ENCODE results near the gene PGAP1. TPM values are rescaled to one million over a fixed set of nuclear protein-coding genes. Genes with fewer than 3 reads are reported as not detected.

Gene PGAP1
- total and polyA plus RNA-seq, 10 of the 15 experiments (the other 5 are each of a cell fraction or from before 2014, with no cell fraction given) = 0.75 to 4.7 (median 3.0) TPM

DNA sequence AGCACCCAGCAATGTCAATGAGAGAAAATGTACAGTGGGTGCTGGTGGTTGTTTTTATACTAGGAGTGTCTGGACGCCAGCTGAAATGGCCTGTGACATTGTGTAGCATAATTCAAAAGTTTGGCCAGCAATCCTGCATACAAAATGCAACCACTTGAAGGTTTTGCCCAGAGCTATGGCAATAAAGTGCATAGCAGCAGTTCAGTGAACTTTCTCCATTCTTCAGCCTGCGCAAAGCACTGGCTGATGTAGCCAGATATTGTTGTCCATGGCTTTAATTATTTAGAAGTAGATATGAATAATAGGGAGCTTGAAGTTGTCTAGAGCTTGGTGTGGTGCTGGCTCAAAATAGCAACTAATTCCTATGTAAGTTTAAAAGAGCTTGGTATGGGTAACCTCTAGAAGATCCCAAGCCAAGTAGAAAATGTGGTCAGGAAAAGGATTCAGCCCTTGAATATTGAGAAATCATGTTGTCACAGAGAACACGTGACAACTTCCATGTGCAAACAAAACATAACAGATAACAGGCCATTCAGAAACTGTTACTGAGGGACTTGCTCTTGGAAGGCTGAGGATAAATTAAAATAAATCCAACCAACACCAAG lies 33.3 kb upstream of the PGAP1 start:
- SMC1A ChIA-PET (ENCODE audit: uncharacterized antibody, unreplicated experiment) = interaction anchor here (0.5 to 0.9 kb wide), 3 partner anchors 32 to 1473 kb away, joined by 3 read pairs; no protein-coding TSS in a partner anchor
- RAD21 ChIA-PET (ENCODE audit: unreplicated experiment) = no interaction called here
- intact Hi-C loops (cut with micrococcal nuclease; ENCODE audit: unreplicated experiment) (no loop called here), in situ Hi-C loops (cut with MboI) (no loop called here)
- DNase-seq (ENCODE audit: low read depth, low spot score) (no peak), ATAC-seq (no peak), FAIRE-seq (no peak)
- no peaks in the 10 kb centered on the region for H3K27me3 ChIP-seq (replicated peaks in 1 of 2; ENCODE audit: control insufficient read depth in 2 of 2, insufficient read depth in 2 of 2, low read length in 1 of 2)
- BruUV-seq (replicated peaks) = no TSS peak
- H3K4me2 ChIP-seq (ENCODE audit: control insufficient read depth, insufficient read depth) = no peak overlapping the region
- no peaks in the 10 kb centered on the region for H3K36me3 ChIP-seq (ENCODE audit: control insufficient read depth in 2 of 2, insufficient read depth in 2 of 2, low read length in 1 of 2)
- H3K27ac ChIP-seq (ENCODE audit: control insufficient read depth, insufficient read depth) = no peak overlapping the region
- 69% methylated on average over 3 of the region's 3 CpGs for WGBS (ENCODE audit: insufficient coverage, insufficient replicate concordance, low lambda C conversion rate, missing lambda C conversion rate)
- no peak overlapping the region for H3K4me3 ChIP-seq
- H3K4me1 ChIP-seq (ENCODE audit: control insufficient read depth, insufficient read depth, low read length) = peaks cover 3% of the 10 kb centered on the region; the same call in 1 of the 2 replicates
- no peaks in the 10 kb centered on the region; the same call in 2 of the 3 replicates for H3K9me3 ChIP-seq (replicated peaks; ENCODE audit: control insufficient read depth, insufficient read depth, low read length)
- CTCF ChIA-PET = interaction anchor here (0.6 kb wide), 1 partner anchor 42 kb away, joined by 3 read pairs; no protein-coding TSS in a partner anchor
- TF ChIP-seq IRF4 (IDR thresholded peaks at IDR 0.05; ENCODE audit: low read depth, low read length) (no peak), PAX5 (IDR thresholded peaks at IDR 0.05; ENCODE audit: borderline replicate concordance, low read depth, low read length) (no peak), CBFB (IDR thresholded peaks at IDR 0.05; ENCODE audit: low read depth) (no peak), NFIC (IDR thresholded peaks at IDR 0.05; ENCODE audit: low read depth, low read length) (no peak)
- TF ChIP-seq, protein P1, sequence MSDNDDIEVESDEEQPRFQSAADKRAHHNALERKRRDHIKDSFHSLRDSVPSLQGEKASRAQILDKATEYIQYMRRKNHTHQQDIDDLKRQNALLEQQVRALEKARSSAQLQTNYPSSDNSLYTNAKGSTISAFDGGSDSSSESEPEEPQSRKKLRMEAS (IDR thresholded peaks at IDR 0.05; ENCODE audit: low read depth, low read length) = no peak
- H2AFZ ChIP-seq (ENCODE audit: control insufficient read depth, low read depth, low read length) = no peak overlapping the region
- H4K20me1 ChIP-seq (ENCODE audit: control insufficient read depth, insufficient read depth) = no peaks in the 10 kb centered on the region
- POLR2A ChIA-PET = no interaction called here
- no peaks in the 10 kb centered on the region for H3K79me2 ChIP-seq (ENCODE audit: control insufficient read depth, insufficient read depth, low read length)
- H3K9ac ChIP-seq (ENCODE audit: control insufficient read depth, insufficient read depth, low read length) = no peak overlapping the region

DNA sequence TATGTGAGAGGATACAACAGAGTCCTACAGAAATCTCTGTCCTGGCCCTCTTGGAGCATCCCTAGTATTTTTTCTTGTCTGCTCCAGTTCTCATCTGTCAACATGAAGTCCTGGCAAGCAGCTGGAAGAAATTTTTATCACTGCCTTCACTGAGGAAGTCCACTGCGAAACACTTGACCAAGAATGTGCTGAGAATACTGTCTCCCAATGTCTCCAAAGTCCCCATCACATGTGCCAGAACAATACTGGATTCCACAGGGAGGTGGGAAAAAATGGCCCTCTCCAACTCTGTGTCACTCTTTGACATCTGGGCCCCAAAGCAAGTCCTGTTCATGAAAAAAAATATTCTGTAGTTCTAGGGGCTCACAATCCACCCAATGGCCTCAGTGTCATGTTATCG lies 32.8 kb upstream of the PGAP1 start:
- CTCF ChIA-PET = interaction anchor here (0.6 kb wide), 1 partner anchor 70 kb away, joined by 3 read pairs; no protein-coding TSS in a partner anchor
- Histone ChIP-seq H3K9me3 (replicated peaks; ENCODE audit: control insufficient read depth, insufficient read depth, low read length) (no peaks in the 10 kb centered on the region; the same call in 2 of the 3 replicates), H4K20me1 (ENCODE audit: control insufficient read depth, insufficient read depth) (no peaks in the 10 kb centered on the region), H3K36me3 (ENCODE audit: control insufficient read depth in 2 of 2, insufficient read depth in 2 of 2, low read length in 1 of 2) (no peaks in the 10 kb centered on the region), H3K27ac (ENCODE audit: control insufficient read depth, insufficient read depth) (no peak overlapping the region), H3K4me2 (ENCODE audit: control insufficient read depth, insufficient read depth) (no peak overlapping the region), H3K9ac (ENCODE audit: control insufficient read depth, insufficient read depth, low read length) (no peak overlapping the region), H2AFZ (ENCODE audit: control insufficient read depth, low read depth, low read length) (no peak overlapping the region), H3K27me3 (replicated peaks in 1 of 2; ENCODE audit: control insufficient read depth in 2 of 2, insufficient read depth in 2 of 2, low read length in 1 of 2) (no peaks in the 10 kb centered on the region), H3K79me2 (ENCODE audit: control insufficient read depth, insufficient read depth, low read length) (no peaks in the 10 kb centered on the region), H3K4me3 (no peak overlapping the region), H3K4me1 (ENCODE audit: control insufficient read depth, insufficient read depth, low read length) (peaks cover 3% of the 10 kb centered on the region; the same call in 1 of the 2 replicates)
- TF ChIP-seq, protein P2, sequence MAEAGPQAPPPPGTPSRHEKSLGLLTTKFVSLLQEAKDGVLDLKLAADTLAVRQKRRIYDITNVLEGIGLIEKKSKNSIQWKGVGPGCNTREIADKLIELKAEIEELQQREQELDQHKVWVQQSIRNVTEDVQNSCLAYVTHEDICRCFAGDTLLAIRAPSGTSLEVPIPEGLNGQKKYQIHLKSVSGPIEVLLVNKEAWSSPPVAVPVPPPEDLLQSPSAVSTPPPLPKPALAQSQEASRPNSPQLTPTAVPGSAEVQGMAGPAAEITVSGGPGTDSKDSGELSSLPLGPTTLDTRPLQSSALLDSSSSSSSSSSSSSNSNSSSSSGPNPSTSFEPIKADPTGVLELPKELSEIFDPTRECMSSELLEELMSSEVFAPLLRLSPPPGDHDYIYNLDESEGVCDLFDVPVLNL (IDR thresholded peaks at IDR 0.05; ENCODE audit: low read depth, low read length) = no peak
- TF ChIP-seq, protein P3, sequence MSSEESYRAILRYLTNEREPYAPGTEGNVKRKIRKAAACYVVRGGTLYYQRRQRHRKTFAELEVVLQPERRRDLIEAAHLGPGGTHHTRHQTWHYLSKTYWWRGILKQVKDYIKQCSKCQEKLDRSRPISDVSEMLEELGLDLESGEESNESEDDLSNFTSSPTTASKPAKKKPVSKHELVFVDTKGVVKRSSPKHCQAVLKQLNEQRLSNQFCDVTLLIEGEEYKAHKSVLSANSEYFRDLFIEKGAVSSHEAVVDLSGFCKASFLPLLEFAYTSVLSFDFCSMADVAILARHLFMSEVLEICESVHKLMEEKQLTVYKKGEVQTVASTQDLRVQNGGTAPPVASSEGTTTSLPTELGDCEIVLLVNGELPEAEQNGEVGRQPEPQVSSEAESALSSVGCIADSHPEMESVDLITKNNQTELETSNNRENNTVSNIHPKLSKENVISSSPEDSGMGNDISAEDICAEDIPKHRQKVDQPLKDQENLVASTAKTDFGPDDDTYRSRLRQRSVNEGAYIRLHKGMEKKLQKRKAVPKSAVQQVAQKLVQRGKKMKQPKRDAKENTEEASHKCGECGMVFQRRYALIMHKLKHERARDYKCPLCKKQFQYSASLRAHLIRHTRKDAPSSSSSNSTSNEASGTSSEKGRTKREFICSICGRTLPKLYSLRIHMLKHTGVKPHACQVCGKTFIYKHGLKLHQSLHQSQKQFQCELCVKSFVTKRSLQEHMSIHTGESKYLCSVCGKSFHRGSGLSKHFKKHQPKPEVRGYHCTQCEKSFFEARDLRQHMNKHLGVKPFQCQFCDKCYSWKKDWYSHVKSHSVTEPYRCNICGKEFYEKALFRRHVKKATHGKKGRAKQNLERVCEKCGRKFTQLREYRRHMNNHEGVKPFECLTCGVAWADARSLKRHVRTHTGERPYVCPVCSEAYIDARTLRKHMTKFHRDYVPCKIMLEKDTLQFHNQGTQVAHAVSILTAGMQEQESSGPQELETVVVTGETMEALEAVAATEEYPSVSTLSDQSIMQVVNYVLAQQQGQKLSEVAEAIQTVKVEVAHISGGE (CRISPR knock-in tag; IDR thresholded peaks at IDR 0.05) = no peak
- TF ChIP-seq IKZF1 (conservative IDR thresholded peaks at IDR 0.05) (no peak), SIX5 (IDR thresholded peaks at IDR 0.05; ENCODE audit: low read depth, low read length, severe bottlenecking) (no peak)
- SMC1A ChIA-PET (ENCODE audit: uncharacterized antibody, unreplicated experiment) = interaction anchor here (0.5 to 0.9 kb wide), 2 partner anchors 32 to 1472 kb away, joined by 3 read pairs; no protein-coding TSS in a partner anchor
- FAIRE-seq = no peak
- WGBS (ENCODE audit: insufficient coverage, insufficient replicate concordance, low lambda C conversion rate, missing lambda C conversion rate) = 56% methylated on average over 1 of the region's 2 CpGs
- DNase-seq (ENCODE audit: low read depth, low spot score) = no peak
- in situ Hi-C loops (cut with MboI) (no loop called here), intact Hi-C loops (cut with micrococcal nuclease; ENCODE audit: unreplicated experiment) (no loop called here)
- no TSS peak for BruUV-seq (replicated peaks)
- POLR2A ChIA-PET = no interaction called here
- ATAC-seq = no peak
- RAD21 ChIA-PET (ENCODE audit: unreplicated experiment) = no interaction called here

All from GM12878 (cell line).